Measurements from ENCODE around the gene ZMIZ1.

Gene ZMIZ1

GRCh38 chr10:79068562-79069324 lies at the start of gene ZMIZ1:
Gene ZMIZ1, plus strand, starts transcription at chr10:79068966. Its CDS starts 132,667 bp downstream, at chr10:79201633.
- ATAC-seq (peak; percentile 67), DNase-seq (peak; percentile 87)

- no peak for DNase-seq
- no peak for ATAC-seq
Observed at GRCh38 chr10:79019441-79020014, 49.2 kb upstream of the ZMIZ1 start.

- DNase-seq (no peak), ATAC-seq (no peak)
Observed at GRCh38 chr10:79020015-79020491, 48.7 kb upstream of the ZMIZ1 start.

GRCh38 chr10:79020605-79021004 lies 48.2 kb upstream of the ZMIZ1 start:
- ATAC-seq (no peak), DNase-seq (no peak)

GRCh38 chr10:79021331-79021907 lies 47.3 kb upstream of the ZMIZ1 start:
- no peak for DNase-seq

GRCh38 chr10:79021948-79022499 lies 46.7 kb upstream of the ZMIZ1 start:
- ATAC-seq (no peak), DNase-seq (no peak)

More at GRCh38 chr10:79021331-79021907, 47.3 kb upstream of the ZMIZ1 start:
- no peak for ATAC-seq

- no peak for ATAC-seq
- no peak for DNase-seq
Observed at GRCh38 chr10:79022565-79023230, 46.1 kb upstream of the ZMIZ1 start.

GRCh38 chr10:79023240-79024162 lies 45.3 kb upstream of the ZMIZ1 start:
- DNase-seq (no peak), ATAC-seq (no peak)

- DNase-seq (no peak), ATAC-seq (no peak)
Observed at GRCh38 chr10:79024296-79024695, 44.5 kb upstream of the ZMIZ1 start.

GRCh38 chr10:79024720-79025198 lies 44.0 kb upstream of the ZMIZ1 start:
- no peak for DNase-seq
- no peak for ATAC-seq

GRCh38 chr10:79025199-79025832 lies 43.5 kb upstream of the ZMIZ1 start:
- peak; percentile 56 for DNase-seq
- ATAC-seq = peak; percentile 50

- DNase-seq (no peak), ATAC-seq (no peak)
Observed at GRCh38 chr10:79026341-79026761, 42.4 kb upstream of the ZMIZ1 start.

GRCh38 chr10:79026806-79027146 lies 42.0 kb upstream of the ZMIZ1 start:
- ATAC-seq (no peak), DNase-seq (no peak)

GRCh38 chr10:79027147-79028055 lies 41.4 kb upstream of the ZMIZ1 start:
- DNase-seq (peak; percentile 60), ATAC-seq (peak; percentile 75)

GRCh38 chr10:79028056-79028430 lies 40.7 kb upstream of the ZMIZ1 start:
- ATAC-seq (no peak), DNase-seq (no peak)

- DNase-seq (no peak), ATAC-seq (no peak)
Observed at GRCh38 chr10:79028451-79029010, 40.2 kb upstream of the ZMIZ1 start.

GRCh38 chr10:79029478-79030390 lies 39.0 kb upstream of the ZMIZ1 start:
- no peak for ATAC-seq
- no peak for DNase-seq

GRCh38 chr10:79030705-79031104 lies 38.1 kb upstream of the ZMIZ1 start:
- DNase-seq (no peak), ATAC-seq (no peak)
